ENCODE results near the gene FFAR2.

The FFAR2 gene

GRCh38 chr19:35490364-35490763, 42.3 kb downstream of the FFAR2 start, which contains the start of gene KRTDAP:
Gene KRTDAP, minus strand, starts transcription at chr19:35490464. Its CDS starts 22 bp downstream, at chr19:35490442.
- DNase-seq = no peak

GRCh38 chr19:35491836-35492360, 43.8 kb downstream of the FFAR2 start:
- DNase-seq = no peak

GRCh38 chr19:35493971-35494370, 45.9 kb downstream of the FFAR2 start:
- DNase-seq = no peak

- DNase-seq = peak; percentile 21
These were observed 47.3 kb downstream of the FFAR2 start for GRCh38 chr19:35495107-35496064.

GRCh38 chr19:35497406-35497805, 49.3 kb downstream of the FFAR2 start:
- DNase-seq = no peak

- DNase-seq = no peak
These were observed 50.2 kb downstream of the FFAR2 start for GRCh38 chr19:35498220-35498619.

GRCh38 chr19:35498984-35499527, 51.0 kb downstream of the FFAR2 start:
- DNase-seq = no peak

GRCh38 chr19:35500611-35501010, 52.6 kb downstream of the FFAR2 start:
- DNase-seq = no peak

All from DMS79 treated with DMSO at 0.1 percent for 48 hours (cell line).